ENCODE measurements around the gene PPP1R15A. TPM values are rescaled to one million over a fixed set of nuclear protein-coding genes. Genes with fewer than 3 reads are reported as not detected.
"Not testable (repeated sequence)": the region's sequence is repeated elsewhere in the genome, so short reads cannot be mapped to it uniquely, and the experiment has no call there.

PPP1R15A gene
- total RNA-seq, 1 donor from 2014 or later = 138 TPM

GRCh38 chr19:48859711-48860572, 12.3 kb upstream of the PPP1R15A start:
- peak; percentile 28 for DNase-seq (ENCODE audit: low spot score)

- DNase-seq (ENCODE audit: low spot score) = no peak
Measured at GRCh38 chr19:48861313-48861712, 10.9 kb upstream of the PPP1R15A start.

- DNase-seq (ENCODE audit: low spot score) = no peak
Measured at GRCh38 chr19:48862827-48863226, 9.4 kb upstream of the PPP1R15A start.

- DNase-seq (ENCODE audit: low spot score) = peak; percentile 45
Measured at GRCh38 chr19:48866692-48867091, 5.5 kb upstream of the PPP1R15A start.

- DNase-seq (ENCODE audit: low spot score) = peak; percentile 82
Measured at GRCh38 chr19:48867123-48867745, 5.0 kb upstream of the PPP1R15A start.

- DNase-seq (ENCODE audit: low spot score) = no peak
Measured at GRCh38 chr19:48867746-48868113, 4.5 kb upstream of the PPP1R15A start.

GRCh38 chr19:48868114-48868886, 3.9 kb upstream of the PPP1R15A start, which contains the start of gene PLEKHA4:
Gene PLEKHA4, minus strand, starts transcription at chr19:48868617. Its CDS starts 997 bp downstream, at chr19:48867620.
- peak; percentile 67 for DNase-seq (ENCODE audit: low spot score)

- no peak for DNase-seq (ENCODE audit: low spot score)
Measured at GRCh38 chr19:48870048-48870447, 2.2 kb upstream of the PPP1R15A start.

- DNase-seq (ENCODE audit: low spot score) = not testable (repeated sequence)
Measured at GRCh38 chr19:48871471-48872181, 595 bp upstream of the PPP1R15A start.

GRCh38 chr19:48872884-48873475, 759 bp downstream of the PPP1R15A start:
- DNase-seq (ENCODE audit: low spot score) = peak; percentile 95

- no peak for DNase-seq (ENCODE audit: low spot score)
Measured at GRCh38 chr19:48873476-48874302, 1.5 kb downstream of the PPP1R15A start.

GRCh38 chr19:48874303-48875135, 2.3 kb downstream of the PPP1R15A start:
- peak; percentile 61 for DNase-seq (ENCODE audit: low spot score)

GRCh38 chr19:48876043-48876981, 4.1 kb downstream of the PPP1R15A start:
- DNase-seq (ENCODE audit: low spot score) = peak; percentile 28

GRCh38 chr19:48877855-48878195, 5.6 kb downstream of the PPP1R15A start:
- no peak for DNase-seq (ENCODE audit: low spot score)

- peak; percentile 90 for DNase-seq (ENCODE audit: low spot score)
Measured at GRCh38 chr19:48878196-48879024, 6.2 kb downstream of the PPP1R15A start.

- DNase-seq (ENCODE audit: low spot score) = no peak
Measured at GRCh38 chr19:48879025-48879637, 6.9 kb downstream of the PPP1R15A start.

GRCh38 chr19:48879696-48880095, 7.5 kb downstream of the PPP1R15A start:
- DNase-seq (ENCODE audit: low spot score) = not testable (repeated sequence)

All from umbilical cord (tissue), 2 donors.